GM23338 (cell line): ENCODE data around the gene MTRFR.

Experiments used
- CREB1 ChIP-seq: fragments of 250-450 bp; sonication (Bioruptor Pico); IDR thresholded peaks from 2 replicates; pipeline ENCODE4 v1.5.0; 2020; ENCODE audit warnings: low read depth, mild to moderate bottlenecking, moderate library complexity
- CTCF ChIP-seq, 2 experiments: fragments of 200-600 bp in 1 of 2; sonication (generic) in 1 of 2; conservative IDR thresholded peaks; 2 replicates each; pipeline versions ENCODE4 v1.5.1 to v1.6.1; 2016 to 2017; ENCODE audit warnings: antibody characterized with exemption in 2 of 2, low read depth in 2 of 2, mild to moderate bottlenecking in 2 of 2, moderate library complexity in 1 of 2
- EZH2 ChIP-seq: fragments of 200-600 bp; sonication (generic); IDR thresholded peaks from one replicate; pipeline ENCODE4 v1.8.0; 2017; ENCODE audit warnings: antibody characterized with exemption, mild to moderate bottlenecking, low read depth; ENCODE audit not compliant: unreplicated experiment
- EZH2phosphoT487 ChIP-seq: fragments of 200-600 bp; sonication (generic); IDR thresholded peaks from one replicate; pipeline ENCODE4 v1.8.1; 2018; ENCODE audit warnings: antibody characterized with exemption; ENCODE audit not compliant: unreplicated experiment
- JUNB ChIP-seq: IDR thresholded peaks from one replicate; pipeline ENCODE4 v1.6.1; 2016; ENCODE audit warnings: antibody characterized with exemption; ENCODE audit not compliant: unreplicated experiment
- NANOG ChIP-seq: IDR thresholded peaks from 2 replicates; pipeline ENCODE4 v1.6.1; 2016; ENCODE audit warnings: antibody characterized with exemption, borderline replicate concordance
- POLR2AphosphoS5 ChIP-seq: IDR thresholded peaks from 2 replicates; pipeline ENCODE4 v1.6.1; 2016; ENCODE audit warnings: antibody characterized with exemption, low read depth
- REST ChIP-seq: IDR thresholded peaks from one replicate; pipeline ENCODE4 v1.6.1; 2018; ENCODE audit warnings: antibody characterized with exemption; ENCODE audit not compliant: unreplicated experiment
- STAT1 ChIP-seq: IDR thresholded peaks from one replicate; pipeline ENCODE4 v1.6.1; 2016; ENCODE audit warnings: antibody characterized with exemption; ENCODE audit not compliant: unreplicated experiment
- ZNF114 ChIP-seq: fragments of 250-450 bp; sonication (Bioruptor Pico); IDR thresholded peaks from 2 replicates; pipeline ENCODE4 v1.5.0; 2020; ENCODE audit warnings: mild to moderate bottlenecking, moderate library complexity
- ZNF331 ChIP-seq: fragments of 250-450 bp; sonication (Bioruptor Pico); IDR thresholded peaks from 2 replicates; pipeline ENCODE4 v1.5.0; 2020; ENCODE audit warnings: low read depth, mild to moderate bottlenecking, moderate library complexity

- TF ChIP-seq CTCF (conservative IDR thresholded peaks at IDR 0.05; ENCODE audit: low read depth in 2 of 2) (no peak), POLR2AphosphoS5 (no peak), EZH2 (no peak), REST (no peak), CREB1 (CRISPR knock-in tag) (no peak), STAT1 (no peak), EZH2phosphoT487 (no peak), JUNB (no peak), ZNF331 (CRISPR knock-in tag) (no peak), ZNF114 (CRISPR knock-in tag) (no peak), NANOG (no peak)
Observed at GRCh38 chr12:123251403-123252076, 18.3 kb downstream of the MTRFR start.
